ENCODE measurements around the gene INPPL1. TPM values are rescaled to one million over a fixed set of nuclear protein-coding genes. Genes with fewer than 3 reads are reported as not detected.

INPPL1 gene
- total RNA-seq, 4 donors from 2014 or later = 31.0 to 102 (median 63.1) TPM

GRCh38 chr11:72267956-72268617 lies 43.5 kb downstream of the INPPL1 start:
- no peak overlapping the region for H3K4me3 ChIP-seq
- H3K27me3 ChIP-seq = no peaks in the 10 kb centered on the region
- no peak for TF ChIP-seq POLR2AphosphoS5 (IDR thresholded peaks at IDR 0.05)
- TF ChIP-seq CTCF (IDR thresholded peaks at IDR 0.05) = no peak
- TF ChIP-seq POLR2A (IDR thresholded peaks at IDR 0.05) = no peak
- no peak for TF ChIP-seq EP300 (IDR thresholded peaks at IDR 0.05)
- H3K4me1 ChIP-seq = no peaks in the 10 kb centered on the region
- WGBS = 78% methylated on average over 2 of the region's 2 CpGs
- no peak overlapping the region for H3K27ac ChIP-seq
- H3K9me3 ChIP-seq = no peaks in the 10 kb centered on the region
- no peak for DNase-seq (ENCODE audit: low spot score in 2 of 2)
- no peaks in the 10 kb centered on the region for H3K36me3 ChIP-seq

DNA sequence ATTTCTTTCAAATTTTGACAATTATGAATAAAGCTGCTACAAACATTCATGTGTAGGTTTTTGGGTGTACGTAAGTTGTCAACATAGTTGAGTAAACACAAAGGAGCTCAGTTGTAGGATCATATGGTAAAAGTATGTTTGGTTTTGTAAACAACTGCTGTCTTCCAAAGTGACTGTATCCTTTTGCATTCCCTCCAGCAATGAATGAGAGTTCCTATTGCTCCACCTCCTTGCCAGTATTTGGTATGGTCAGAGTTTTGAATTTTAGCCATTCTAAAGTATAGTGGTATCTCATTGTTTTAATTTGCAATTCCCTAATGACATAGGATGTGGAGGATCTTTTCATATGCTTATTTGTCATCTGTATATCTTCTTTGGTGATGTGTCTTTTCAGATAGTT lies 47.4 kb downstream of the INPPL1 start:
- WGBS = 79% methylated on average over 1 of the region's 1 CpG
- Histone ChIP-seq H3K9me3 (no peaks in the 10 kb centered on the region), H3K27me3 (no peaks in the 10 kb centered on the region), H3K27ac (no peak overlapping the region), H3K4me1 (no peaks in the 10 kb centered on the region), H3K4me3 (no peak overlapping the region), H3K36me3 (no peaks in the 10 kb centered on the region)
- no peak for TF ChIP-seq CTCF (IDR thresholded peaks at IDR 0.05)
- no peak for TF ChIP-seq EP300 (IDR thresholded peaks at IDR 0.05)
- TF ChIP-seq POLR2A (IDR thresholded peaks at IDR 0.05) = no peak
- TF ChIP-seq POLR2AphosphoS5 (IDR thresholded peaks at IDR 0.05) = no peak
- no peak for DNase-seq (ENCODE audit: low spot score in 2 of 2)

DNA sequence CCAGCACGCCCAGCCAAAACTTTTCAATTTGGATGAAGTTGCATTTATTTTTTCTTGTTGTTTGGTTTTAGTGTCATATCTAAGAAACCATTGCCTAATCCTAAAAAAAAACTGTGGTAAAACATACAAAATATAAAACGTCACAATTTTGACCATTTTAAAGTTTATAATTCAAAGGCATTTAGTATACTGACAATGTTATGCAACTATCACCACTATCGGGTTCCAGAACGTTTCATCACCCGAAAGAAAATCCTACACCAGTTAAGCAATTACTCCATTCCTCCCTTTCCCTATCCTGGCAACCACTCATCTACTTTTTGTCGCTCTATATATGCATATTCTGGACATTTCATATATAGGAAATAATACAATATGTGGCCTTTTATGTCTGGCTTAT lies 49.9 kb downstream of the INPPL1 start:
- TF ChIP-seq CTCF (IDR thresholded peaks at IDR 0.05) = no peak
- no peak for TF ChIP-seq POLR2A (IDR thresholded peaks at IDR 0.05)
- TF ChIP-seq POLR2AphosphoS5 (IDR thresholded peaks at IDR 0.05) = no peak
- no peak for TF ChIP-seq EP300 (IDR thresholded peaks at IDR 0.05)
- no peak overlapping the region for H3K4me3 ChIP-seq
- H3K36me3 ChIP-seq = no peaks in the 10 kb centered on the region
- no peak overlapping the region for H3K27ac ChIP-seq
- DNase-seq (ENCODE audit: low spot score in 2 of 2) = no peak
- H3K9me3 ChIP-seq = no peaks in the 10 kb centered on the region
- H3K4me1 ChIP-seq = no peaks in the 10 kb centered on the region
- H3K27me3 ChIP-seq = peaks cover 3% of the 10 kb centered on the region
- 87% methylated on average over 6 of the region's 6 CpGs for WGBS

DNA sequence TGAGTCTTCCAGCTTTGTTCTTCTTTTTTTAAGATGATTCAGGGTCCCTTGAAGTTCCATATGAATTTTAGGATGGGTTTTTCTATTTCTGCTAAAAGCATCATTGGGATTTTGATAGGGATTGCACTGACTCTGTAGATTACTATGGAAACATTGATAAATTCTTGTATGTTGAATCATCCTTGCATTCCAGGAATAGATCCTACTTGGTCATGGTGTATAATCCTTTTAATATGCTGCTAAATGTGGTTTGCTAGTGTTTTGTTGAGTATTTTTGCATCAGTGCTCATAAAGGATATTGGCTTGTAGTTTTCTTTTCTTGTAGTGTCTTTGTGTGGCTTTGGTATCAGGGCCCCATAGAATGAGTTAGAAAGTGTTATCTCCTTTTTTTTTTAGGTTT lies 54.3 kb downstream of the INPPL1 start:
- TF ChIP-seq CTCF (IDR thresholded peaks at IDR 0.05) (no peak), POLR2A (IDR thresholded peaks at IDR 0.05) (no peak), EP300 (IDR thresholded peaks at IDR 0.05) (no peak), POLR2AphosphoS5 (IDR thresholded peaks at IDR 0.05) (no peak)
- no peak for DNase-seq (ENCODE audit: low spot score in 2 of 2)
- no peak overlapping the region for H3K27ac ChIP-seq
- H3K9me3 ChIP-seq = no peaks in the 10 kb centered on the region
- H3K27me3 ChIP-seq = peaks cover 3% of the 10 kb centered on the region
- H3K4me3 ChIP-seq = no peak overlapping the region
- H3K4me1 ChIP-seq = no peaks in the 10 kb centered on the region
- no peaks in the 10 kb centered on the region for H3K36me3 ChIP-seq

- Histone ChIP-seq H3K27me3 (peaks cover 3% of the 10 kb centered on the region), H3K27ac (no peak overlapping the region), H3K4me1 (no peaks in the 10 kb centered on the region), H3K9me3 (no peaks in the 10 kb centered on the region), H3K36me3 (no peaks in the 10 kb centered on the region), H3K4me3 (no peak overlapping the region)
- DNase-seq (ENCODE audit: low spot score in 2 of 2) = no peak
- 94% methylated on average over 12 of the region's 12 CpGs for WGBS
- TF ChIP-seq EP300 (IDR thresholded peaks at IDR 0.05) (no peak), CTCF (IDR thresholded peaks at IDR 0.05) (no peak), POLR2AphosphoS5 (IDR thresholded peaks at IDR 0.05) (no peak), POLR2A (IDR thresholded peaks at IDR 0.05) (no peak)
Observed at GRCh38 chr11:72280037-72280436, 55.5 kb downstream of the INPPL1 start.

Data from suprapubic skin (tissue), 4 donors.